Measurements from ENCODE around the gene NOL4L. TPM values are rescaled to one million over a fixed set of nuclear protein-coding genes. Genes with fewer than 3 reads are reported as not detected.

Gene NOL4L
- total and polyA plus RNA-seq, 2 donors (not counting 3 experiments of a cell fraction or from before 2014, with no cell fraction given) = 55.2 to 79.6 TPM

DNA sequence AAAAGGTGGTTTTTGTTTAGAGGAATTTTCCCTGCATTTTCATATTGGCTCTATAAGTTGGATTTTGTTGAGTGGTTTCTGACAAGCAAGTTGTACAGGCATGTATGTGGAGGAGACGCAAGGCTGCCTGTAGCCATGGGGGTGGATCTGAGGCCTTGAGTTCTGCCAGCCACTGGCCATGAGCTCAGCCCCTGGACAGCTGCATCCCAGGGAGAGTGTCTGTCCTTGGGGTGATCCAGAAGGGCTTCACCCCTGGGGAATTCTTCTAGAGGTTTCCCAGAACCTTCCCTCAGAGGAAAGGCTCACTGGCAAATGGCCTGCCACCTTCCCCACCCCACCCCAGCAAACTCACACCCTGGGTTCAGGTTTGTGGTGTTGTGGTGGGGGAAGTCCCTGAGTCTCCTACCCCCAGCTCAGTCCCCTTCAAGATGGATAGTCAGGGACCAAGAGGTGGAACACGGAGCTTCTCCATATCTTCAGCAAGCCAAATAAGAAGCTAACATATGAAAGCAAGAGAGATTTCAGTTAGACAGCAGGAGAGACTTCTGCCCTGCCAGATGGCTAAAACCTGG lies 11.6 kb upstream of the NOL4L start:
- Histone ChIP-seq H3K79me2 (ENCODE audit: control insufficient read depth, insufficient read depth, low read length) (no peaks in the 10 kb centered on the region), H4K20me1 (replicated peaks; ENCODE audit: control insufficient read depth, extremely low read depth, insufficient read depth, low read length) (no peaks in the 10 kb centered on the region), H3K9me3 (replicated peaks; ENCODE audit: control insufficient read depth, insufficient read depth, low read length) (no peaks in the 10 kb centered on the region), H3K4me3 (replicated peaks in 1 of 3; ENCODE audit: insufficient read depth in 1 of 3, low read depth in 1 of 3, low read length in 3 of 3) (no peak overlapping the region), H3K27me3 (ENCODE audit: control insufficient read depth in 2 of 2, insufficient read depth in 2 of 2, low read length in 2 of 2) (no peaks in the 10 kb centered on the region), H3K4me1 (ENCODE audit: control insufficient read depth, extremely low read depth, insufficient read depth, low read length) (no peaks in the 10 kb centered on the region), H3K4me2 (ENCODE audit: insufficient read depth, low read length) (no peak overlapping the region), H2AFZ (ENCODE audit: low read depth, low read length) (no peak overlapping the region), H3K36me3 (ENCODE audit: control insufficient read depth in 2 of 2, extremely low read depth in 1 of 2, insufficient read depth in 2 of 2, low read length in 2 of 2) (no peaks in the 10 kb centered on the region), H3K9me1 (replicated peaks; ENCODE audit: control insufficient read depth, extremely low read depth, insufficient read depth, low read length) (no peaks in the 10 kb centered on the region), H3K9ac (replicated peaks; ENCODE audit: extremely low read depth, insufficient read depth, low read length) (no peak overlapping the region), H3K27ac (ENCODE audit: insufficient read depth, low read depth, low read length) (no peak overlapping the region)
- no TSS peak for BruUV-seq (replicated peaks)
- dilution Hi-C loops (cut with MboI; ENCODE audit: extremely low pct_ligation_motif_present, low sequenced_read_pairs) (no loop called here), intact Hi-C loops (cut with micrococcal nuclease) (no loop called here)
- FAIRE-seq = no peak
- DNase-seq (ENCODE audit: low read depth, low spot score) = no peak
- CTCF ChIA-PET = interaction anchor here (0.7 kb wide), 2 partner anchors 9 to 182 kb away, joined by 3 read pairs; no protein-coding TSS in a partner anchor
- TF ChIP-seq FOS (IDR thresholded peaks at IDR 0.05; ENCODE audit: borderline replicate concordance, insufficient read depth, low read length) (no peak), POLR2A (IDR thresholded peaks at IDR 0.05; ENCODE audit: low read depth, low read length) (no peak), POLR2AphosphoS5 (IDR thresholded peaks at IDR 0.05; ENCODE audit: insufficient read depth, low read depth, low read length) (no peak), CTCF (IDR thresholded peaks at IDR 0.05; ENCODE audit: extremely low read depth in 1 of 2, insufficient read depth in 1 of 2, low read depth in 1 of 2, low read length in 2 of 2) (no peak)
- POLR2A ChIA-PET = no interaction called here

DNA sequence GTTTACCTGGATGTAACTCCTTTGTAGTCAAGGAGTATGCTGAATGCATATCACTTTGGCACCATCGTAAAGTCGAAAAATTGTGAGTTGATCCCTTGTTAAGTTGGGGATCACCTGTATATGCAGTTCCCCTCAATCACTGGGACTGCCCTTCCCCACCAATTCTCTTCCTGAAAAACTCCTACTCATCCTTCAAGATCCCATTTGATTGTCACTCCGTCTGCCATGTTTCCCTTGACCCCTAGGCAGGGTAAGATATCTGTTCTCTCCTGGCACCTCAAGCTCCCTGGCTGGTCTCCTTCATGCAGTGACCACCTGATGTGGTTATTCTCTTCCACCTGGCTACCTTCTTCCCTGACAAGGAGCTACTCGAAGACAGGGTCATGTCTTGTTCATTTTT lies 10.0 kb upstream of the NOL4L start:
- H3K4me3 ChIP-seq (replicated peaks in 1 of 3; ENCODE audit: insufficient read depth in 1 of 3, low read depth in 1 of 3, low read length in 3 of 3) = no peak overlapping the region
- no peaks in the 10 kb centered on the region for H4K20me1 ChIP-seq (replicated peaks; ENCODE audit: control insufficient read depth, extremely low read depth, insufficient read depth, low read length)
- no TSS peak for BruUV-seq (replicated peaks)
- no peak for TF ChIP-seq POLR2AphosphoS5 (IDR thresholded peaks at IDR 0.05; ENCODE audit: insufficient read depth, low read depth, low read length)
- TF ChIP-seq FOS (IDR thresholded peaks at IDR 0.05; ENCODE audit: borderline replicate concordance, insufficient read depth, low read length) = no peak
- no peak for TF ChIP-seq POLR2A (IDR thresholded peaks at IDR 0.05; ENCODE audit: low read depth, low read length)
- TF ChIP-seq GATA2 (IDR thresholded peaks at IDR 0.05; ENCODE audit: insufficient read depth, insufficient read length, low read depth, low read length) = no peak
- TF ChIP-seq MYC (IDR thresholded peaks at IDR 0.05; ENCODE audit: low read depth, low read length) = no peak
- TF ChIP-seq MAX (IDR thresholded peaks at IDR 0.05; ENCODE audit: insufficient read depth, insufficient read length) = no peak
- no peak for TF ChIP-seq CTCF (IDR thresholded peaks at IDR 0.05; ENCODE audit: extremely low read depth in 1 of 2, insufficient read depth in 1 of 2, low read depth in 1 of 2, low read length in 2 of 2)
- TF ChIP-seq JUN (IDR thresholded peaks at IDR 0.05; ENCODE audit: borderline replicate concordance, insufficient read depth, insufficient read length, low read depth) = no peak
- TF ChIP-seq EZH2 (IDR thresholded peaks at IDR 0.05; ENCODE audit: borderline replicate concordance, low read depth, low read length, severe bottlenecking) = no peak
- H3K9me3 ChIP-seq (replicated peaks; ENCODE audit: control insufficient read depth, insufficient read depth, low read length) = no peaks in the 10 kb centered on the region
- H3K9me1 ChIP-seq (replicated peaks; ENCODE audit: control insufficient read depth, extremely low read depth, insufficient read depth, low read length) = no peaks in the 10 kb centered on the region
- FAIRE-seq = no peak
- no peak for DNase-seq (ENCODE audit: low read depth, low spot score)
- H3K36me3 ChIP-seq (ENCODE audit: control insufficient read depth in 2 of 2, extremely low read depth in 1 of 2, insufficient read depth in 2 of 2, low read length in 2 of 2) = no peaks in the 10 kb centered on the region
- ChIA-PET CTCF (no interaction called here), POLR2A (no interaction called here)
- no peak overlapping the region for H3K9ac ChIP-seq (replicated peaks; ENCODE audit: extremely low read depth, insufficient read depth, low read length)
- no peak overlapping the region for H3K27ac ChIP-seq (ENCODE audit: insufficient read depth, low read depth, low read length)
- intact Hi-C loops (cut with micrococcal nuclease) = no loop called here
- H3K4me2 ChIP-seq (ENCODE audit: insufficient read depth, low read length) = no peak overlapping the region
- no peaks in the 10 kb centered on the region for H3K4me1 ChIP-seq (ENCODE audit: control insufficient read depth, extremely low read depth, insufficient read depth, low read length)
- no peaks in the 10 kb centered on the region for H3K79me2 ChIP-seq (ENCODE audit: control insufficient read depth, insufficient read depth, low read length)
- H3K27me3 ChIP-seq (ENCODE audit: control insufficient read depth in 2 of 2, insufficient read depth in 2 of 2, low read length in 2 of 2) = no peaks in the 10 kb centered on the region
- dilution Hi-C loops (cut with MboI; ENCODE audit: extremely low pct_ligation_motif_present, low sequenced_read_pairs) = no loop called here
- H2AFZ ChIP-seq (ENCODE audit: low read depth, low read length) = no peak overlapping the region

Measured in endothelial cell of umbilical vein (primary cell).